Activated CD4-positive, alpha-beta memory T cell treated with anti-CD3 and anti-CD28 coated beads, Interleukin-2, amount 10 ng/mL, durations not matched to agents 7 days and 5 days (primary cell): ENCODE data around the gene KCNJ14. TPM values are rescaled to one million over a fixed set of nuclear protein-coding genes. Genes with fewer than 3 reads are reported as not detected.
A peak's percentile ranks its signal among the peaks of the same experiment; 100 is the strongest.

ENCODE experiments used
- CTCF ChIA-PET: fragments of 350-600 bp; sonication (Branson Sonifier 250); formaldehyde crosslinking; loops from one replicate; lab custom pipeline; 2021; ENCODE audit warnings: antibody characterized with exemption, inconsistent platforms; lab: Charles Lee
- POLR2A ChIA-PET: fragments of 350-600 bp; sonication (Branson Sonifier 250); formaldehyde crosslinking; loops from one replicate; lab custom pipeline; 2021; ENCODE audit warnings: antibody characterized with exemption; lab: Charles Lee
- DNase-seq: peaks from one replicate; pipeline ENCODE4 v3.0.0-alpha.2; 2020
- H3K27ac Mint-ChIP-seq: one replicate; pipeline ENCODE4 v1.8.0; 2021; ENCODE audit warnings: mild to moderate bottlenecking, mixed read lengths
- H3K27me3 Mint-ChIP-seq: one replicate; pipeline ENCODE4 v1.8.0; 2021; ENCODE audit warnings: mixed read lengths
- H3K36me3 Mint-ChIP-seq: one replicate; pipeline ENCODE4 v1.8.0; 2021; ENCODE audit warnings: low read depth, mixed read lengths
- H3K4me1 Mint-ChIP-seq: one replicate; pipeline ENCODE4 v1.8.0; 2021; ENCODE audit warnings: mixed read lengths
- H3K4me3 Mint-ChIP-seq: one replicate; pipeline ENCODE4 v1.8.0; 2021; ENCODE audit warnings: mild to moderate bottlenecking, mixed read lengths
- H3K9me3 Mint-ChIP-seq: one replicate; pipeline ENCODE4 v1.8.0; 2021; ENCODE audit warnings: mixed read lengths
- total RNA-seq, 2 experiments: library from RNA; stranded (reverse); gene quantifications; one replicate each; pipeline ENCODE4 v1.2.3, GENCODE V29; 2021

KCNJ14 gene
- total RNA-seq, 2 experiments from 2014 or later = 0.73 to 0.86 TPM

DNA sequence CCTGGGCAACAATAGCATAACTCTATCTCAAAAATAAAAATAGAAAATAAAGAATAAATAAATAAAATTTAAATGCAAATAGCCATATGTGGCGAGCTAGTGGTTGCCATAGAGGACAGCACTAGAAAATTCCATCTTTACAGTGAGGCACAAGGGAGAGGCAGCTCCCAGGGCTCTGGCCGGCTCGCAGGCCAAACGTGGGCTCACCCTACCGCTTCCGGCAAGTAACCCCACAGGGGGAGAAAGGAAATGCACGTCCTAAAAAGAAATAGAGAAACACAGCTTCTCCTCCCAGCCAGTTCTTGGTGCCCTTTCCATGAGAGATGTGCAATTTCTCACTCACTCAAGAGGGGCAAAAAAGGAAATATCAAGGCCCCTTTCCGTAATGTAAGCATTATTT, 22.0 kb upstream of the KCNJ14 start:
- DNase-seq = no peak
- Mint-ChIP-seq H3K4me1 (no peaks in the 10 kb centered on the region), H3K4me3 (no peak overlapping the region), H3K9me3 (no peaks in the 10 kb centered on the region), H3K27ac (no peak overlapping the region), H3K36me3 (no peaks in the 10 kb centered on the region), H3K27me3 (peaks cover 17% of the 10 kb centered on the region)
- POLR2A ChIA-PET = no interaction called here
- CTCF ChIA-PET = no interaction called here

DNA sequence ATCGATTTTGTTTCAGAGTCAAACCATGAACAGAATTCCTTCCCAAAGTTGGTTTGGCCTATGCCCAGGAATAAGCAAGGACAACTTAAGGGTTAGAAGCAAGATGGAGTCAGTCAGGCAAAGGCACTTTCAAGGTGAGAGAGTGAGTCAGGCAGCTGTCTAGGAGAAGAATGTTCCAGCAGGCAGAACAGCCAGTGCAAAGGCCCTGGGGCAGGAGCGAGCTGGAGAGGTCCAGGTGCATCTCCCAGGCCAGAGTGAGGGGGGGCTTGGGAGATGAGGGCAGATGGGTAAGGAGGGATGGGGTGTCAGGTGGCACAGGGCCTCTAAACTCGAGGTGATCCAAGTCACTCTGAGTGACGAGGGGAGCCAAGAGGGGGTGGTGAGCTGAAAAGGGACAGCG, 18.8 kb upstream of the KCNJ14 start:
- ChIA-PET POLR2A (no interaction called here), CTCF (interaction anchor here (1.1 kb wide), 1 partner anchor 10 kb away, joined by 4 read pairs; the partner anchor contains the start of gene GRWD1)
- H3K27me3 Mint-ChIP-seq = peaks cover 21% of the 10 kb centered on the region
- no peak overlapping the region for H3K27ac Mint-ChIP-seq
- H3K9me3 Mint-ChIP-seq = no peaks in the 10 kb centered on the region
- DNase-seq = no peak
- no peaks in the 10 kb centered on the region for H3K36me3 Mint-ChIP-seq
- no peak overlapping the region for H3K4me3 Mint-ChIP-seq
- H3K4me1 Mint-ChIP-seq = peaks cover 1% of the 10 kb centered on the region

DNA sequence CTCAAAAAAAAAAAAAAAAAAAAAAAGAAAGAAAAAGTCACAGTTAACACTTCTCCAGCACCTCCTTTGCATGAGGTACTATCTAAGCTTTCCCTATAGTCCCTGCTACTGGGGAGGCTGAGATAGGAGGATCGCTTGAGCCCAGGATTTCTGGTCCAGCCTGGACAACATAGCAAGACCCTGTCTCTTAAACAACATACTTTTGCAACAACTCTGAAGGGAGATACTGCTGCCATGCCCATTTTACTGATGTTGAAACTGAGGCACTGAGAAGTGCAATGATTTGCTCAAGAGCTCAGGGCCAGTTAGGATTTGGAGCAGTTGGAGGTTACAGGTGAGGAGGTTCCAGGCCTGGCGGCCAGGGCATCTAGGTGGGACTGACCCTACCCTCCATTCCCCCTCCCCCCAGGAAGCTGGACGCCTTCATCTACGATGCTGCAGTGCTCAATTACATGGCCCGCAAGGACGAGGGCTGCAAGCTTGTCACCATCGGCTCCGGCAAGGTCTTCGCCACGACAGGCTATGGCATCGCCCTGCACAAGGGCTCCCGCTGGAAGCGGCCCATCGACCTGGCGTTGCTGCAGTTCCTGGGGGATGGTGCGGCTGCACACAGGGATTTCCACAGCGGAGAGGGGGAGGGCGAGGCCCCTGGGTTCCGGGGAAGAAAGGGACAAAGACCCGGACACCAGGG, 13.9 kb upstream of the KCNJ14 start:
- ChIA-PET POLR2A (interaction anchor here (1.1 kb wide), 1 partner anchor 46 kb away, joined by 3 read pairs; no protein-coding TSS in a partner anchor), CTCF (no interaction called here)
- Mint-ChIP-seq H3K27me3 (peaks cover 33% of the 10 kb centered on the region), H3K36me3 (peaks cover 2% of the 10 kb centered on the region), H3K4me3 (no peak overlapping the region), H3K9me3 (no peaks in the 10 kb centered on the region), H3K27ac (no peak overlapping the region), H3K4me1 (peaks cover 31% of the 10 kb centered on the region)
- DNase-seq = no peak

DNA sequence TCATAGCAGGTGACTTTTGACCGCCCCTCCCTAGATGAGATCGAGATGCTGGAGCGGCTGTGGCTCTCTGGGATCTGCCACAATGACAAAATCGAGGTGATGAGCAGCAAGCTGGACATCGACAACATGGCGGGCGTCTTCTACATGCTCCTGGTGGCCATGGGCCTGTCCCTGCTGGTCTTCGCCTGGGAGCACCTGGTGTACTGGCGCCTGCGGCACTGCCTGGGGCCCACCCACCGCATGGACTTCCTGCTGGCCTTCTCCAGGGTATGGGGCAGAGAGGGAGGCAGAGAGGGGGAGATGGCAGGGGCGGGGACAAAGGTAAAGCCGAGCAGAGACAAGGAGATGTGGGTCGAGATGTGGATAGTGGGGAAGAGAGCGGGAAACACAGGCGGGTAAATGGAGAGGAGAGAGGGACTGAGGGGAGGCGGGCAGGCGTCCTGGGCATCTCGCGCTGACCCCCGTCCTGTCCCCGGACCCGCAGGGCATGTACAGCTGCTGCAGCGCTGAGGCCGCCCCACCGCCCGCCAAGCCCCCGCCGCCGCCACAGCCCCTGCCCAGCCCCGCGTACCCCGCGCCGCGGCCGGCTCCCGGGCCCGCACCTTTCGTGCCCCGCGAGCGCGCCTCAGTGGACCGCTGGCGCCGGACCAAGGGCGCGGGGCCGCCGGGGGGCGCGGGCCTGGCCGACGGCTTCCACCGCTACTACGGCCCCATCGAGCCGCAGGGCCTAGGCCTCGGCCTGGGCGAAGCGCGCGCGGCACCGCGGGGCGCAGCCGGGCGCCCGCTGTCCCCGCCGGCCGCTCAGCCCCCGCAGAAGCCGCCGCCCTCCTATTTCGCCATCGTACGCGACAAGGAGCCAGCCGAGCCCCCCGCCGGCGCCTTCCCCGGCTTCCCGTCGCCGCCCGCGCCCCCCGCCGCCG, 13.0 kb upstream of the KCNJ14 start:
- Mint-ChIP-seq H3K4me1 (peaks cover 35% of the 10 kb centered on the region), H3K27ac (no peak overlapping the region), H3K27me3 (peaks cover 32% of the 10 kb centered on the region), H3K4me3 (no peak overlapping the region), H3K9me3 (no peaks in the 10 kb centered on the region), H3K36me3 (peaks cover 5% of the 10 kb centered on the region)
- no peak for DNase-seq
- ChIA-PET POLR2A (no interaction called here), CTCF (no interaction called here)

DNA sequence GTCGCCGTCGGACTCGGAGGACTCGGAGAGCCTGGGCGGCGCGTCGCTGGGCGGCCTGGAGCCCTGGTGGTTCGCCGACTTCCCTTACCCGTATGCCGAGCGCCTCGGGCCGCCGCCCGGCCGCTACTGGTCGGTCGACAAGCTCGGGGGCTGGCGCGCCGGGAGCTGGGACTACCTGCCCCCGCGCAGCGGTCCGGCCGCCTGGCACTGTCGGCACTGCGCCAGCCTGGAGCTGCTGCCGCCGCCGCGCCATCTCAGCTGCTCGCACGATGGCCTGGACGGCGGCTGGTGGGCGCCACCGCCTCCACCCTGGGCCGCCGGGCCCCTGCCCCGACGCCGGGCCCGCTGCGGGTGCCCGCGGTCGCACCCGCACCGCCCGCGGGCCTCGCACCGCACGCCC, 12.1 kb upstream of the KCNJ14 start:
- POLR2A ChIA-PET = interaction anchor here (1.7 kb wide), 1 partner anchor 69 kb away, joined by 4 read pairs; the partner anchor contains the start of gene LMTK3
- no peak overlapping the region for H3K27ac Mint-ChIP-seq
- no peak overlapping the region for H3K4me3 Mint-ChIP-seq
- peaks cover 12% of the 10 kb centered on the region for H3K36me3 Mint-ChIP-seq
- no peak for DNase-seq
- H3K4me1 Mint-ChIP-seq = peaks cover 41% of the 10 kb centered on the region
- H3K9me3 Mint-ChIP-seq = no peaks in the 10 kb centered on the region
- CTCF ChIA-PET = no interaction called here
- peaks cover 25% of the 10 kb centered on the region for H3K27me3 Mint-ChIP-seq

DNA sequence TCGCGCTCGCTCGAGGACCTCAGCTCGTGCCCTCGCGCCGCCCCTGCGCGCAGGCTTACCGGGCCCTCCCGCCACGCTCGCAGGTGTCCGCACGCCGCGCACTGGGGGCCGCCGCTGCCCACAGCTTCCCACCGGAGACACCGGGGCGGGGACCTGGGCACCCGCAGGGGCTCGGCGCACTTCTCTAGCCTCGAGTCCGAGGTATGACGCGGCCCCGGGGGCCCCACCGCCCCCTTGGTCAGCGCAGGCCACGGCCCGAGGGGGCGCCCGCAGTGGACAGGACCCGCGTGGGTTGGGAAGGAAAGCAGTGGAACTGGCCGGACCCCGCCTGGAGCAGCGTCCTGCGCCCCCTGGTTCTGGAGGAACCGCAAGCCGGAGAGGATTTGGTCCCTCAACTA, 11.6 kb upstream of the KCNJ14 start:
- Mint-ChIP-seq H3K9me3 (no peaks in the 10 kb centered on the region), H3K36me3 (peaks cover 17% of the 10 kb centered on the region), H3K27me3 (peaks cover 25% of the 10 kb centered on the region), H3K4me3 (no peak overlapping the region), H3K4me1 (peaks cover 42% of the 10 kb centered on the region), H3K27ac (no peak overlapping the region)
- CTCF ChIA-PET = interaction anchor here (0.6 kb wide), 1 partner anchor 40 kb away, joined by 3 read pairs; no protein-coding TSS in a partner anchor
- POLR2A ChIA-PET = interaction anchor here (1.4 to 1.7 kb wide), 2 partner anchors 69 to 80 kb away, joined by 3 to 4 read pairs; partner anchors contain the start of genes LMTK3, SYNGR4 and TMEM143
- DNase-seq = no peak

DNA sequence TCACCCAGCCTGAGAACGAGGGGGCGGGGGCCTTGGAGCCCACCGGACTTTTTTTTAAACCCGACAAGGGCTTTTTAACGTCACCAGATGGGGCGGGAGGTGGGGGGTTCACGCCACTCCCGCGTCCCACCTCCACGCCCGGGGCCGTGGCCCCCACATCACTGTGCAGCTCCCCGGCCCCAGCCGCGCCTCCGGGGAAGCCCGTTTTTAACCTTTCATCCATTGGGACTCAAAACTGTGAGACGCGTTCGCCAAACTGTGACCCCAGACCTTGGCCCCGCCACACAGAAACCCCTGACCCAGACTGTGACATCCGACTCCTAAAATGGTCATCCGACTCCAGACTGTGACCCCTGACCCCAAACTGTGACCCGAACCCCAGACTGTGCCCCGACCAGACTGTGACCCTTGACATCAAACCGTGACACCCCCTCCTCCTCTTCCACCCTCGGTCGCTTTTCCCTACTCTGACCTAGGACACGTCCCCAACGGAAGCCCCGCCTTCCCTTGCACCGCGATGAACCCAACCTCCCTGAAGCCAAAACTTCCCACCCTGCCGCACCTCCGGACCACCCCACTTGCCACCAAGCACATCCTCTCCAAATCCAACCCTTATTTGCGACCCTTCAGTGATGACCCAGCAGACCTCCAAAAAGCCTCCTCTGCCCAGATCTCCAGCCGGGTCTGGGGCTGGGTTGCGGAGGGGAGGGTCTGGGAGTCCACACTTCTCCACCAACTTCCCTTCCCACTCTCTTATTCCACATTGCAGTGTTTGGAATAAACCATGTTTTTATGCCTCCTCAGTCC, 11.0 kb upstream of the KCNJ14 start:
- no peak for DNase-seq
- Mint-ChIP-seq H3K36me3 (peaks cover 19% of the 10 kb centered on the region), H3K4me1 (peaks cover 42% of the 10 kb centered on the region), H3K27me3 (peaks cover 25% of the 10 kb centered on the region), H3K9me3 (no peaks in the 10 kb centered on the region), H3K27ac (no peak overlapping the region), H3K4me3 (peak overlapping the region; percentile 83)
- ChIA-PET CTCF (interaction anchor here (0.6 to 1.1 kb wide), 3 partner anchors 41 to 53 kb away, joined by 3 read pairs; partner anchors contain the start of gene KDELR1), POLR2A (interaction anchor here (0.8 to 1.7 kb wide), 3 partner anchors 13 to 80 kb away, joined by 3 to 4 read pairs (median 3); partner anchors contain the start of genes LMTK3, SYNGR4 and TMEM143)

DNA sequence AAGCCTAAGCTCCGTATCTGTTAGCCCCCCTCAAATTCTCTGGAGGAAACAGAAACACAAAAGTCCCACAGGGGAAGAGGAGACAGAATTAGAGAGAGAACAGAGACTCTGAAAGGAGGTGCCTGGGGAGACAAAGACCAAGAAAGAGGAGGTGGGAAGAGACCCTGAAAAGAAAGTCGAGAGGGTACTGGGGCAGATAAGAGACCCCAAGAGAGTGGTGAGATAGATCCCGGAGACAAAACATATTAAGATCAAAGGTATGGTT, 10.5 kb upstream of the KCNJ14 start:
- ChIA-PET CTCF (interaction anchor here (0.9 to 1.6 kb wide), 5 partner anchors 45 to 124 kb away, joined by 3 to 8 read pairs (median 3); partner anchors contain the start of gene KDELR1), POLR2A (interaction anchor here (0.8 to 1.7 kb wide), 3 partner anchors 13 to 81 kb away, joined by 3 to 4 read pairs (median 3); partner anchors contain the start of genes LMTK3, SYNGR4 and TMEM143)
- H3K9me3 Mint-ChIP-seq = no peaks in the 10 kb centered on the region
- peaks cover 19% of the 10 kb centered on the region for H3K36me3 Mint-ChIP-seq
- H3K27me3 Mint-ChIP-seq = peaks cover 25% of the 10 kb centered on the region
- H3K4me1 Mint-ChIP-seq = peaks cover 42% of the 10 kb centered on the region
- no peak for DNase-seq
- H3K27ac Mint-ChIP-seq = peak overlapping the region; percentile 83
- H3K4me3 Mint-ChIP-seq = peak overlapping the region; percentile 83

DNA sequence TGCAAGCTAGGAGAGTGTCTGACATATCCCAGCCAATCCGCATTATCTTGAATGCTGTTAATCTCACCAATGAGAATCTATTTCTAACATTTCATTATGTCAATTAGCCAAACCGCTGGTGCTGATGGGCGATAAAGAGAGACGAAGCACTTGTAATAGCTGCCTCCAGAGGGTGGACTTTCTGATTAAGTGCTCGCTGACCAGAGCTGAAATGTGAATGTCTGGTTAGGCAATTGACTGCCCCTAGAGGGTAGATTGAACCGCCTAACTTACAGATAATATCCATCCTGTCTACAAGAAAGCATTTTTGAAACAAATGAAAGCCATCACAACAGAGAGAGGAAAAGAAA, 10.1 kb upstream of the KCNJ14 start:
- Mint-ChIP-seq H3K36me3 (peaks cover 19% of the 10 kb centered on the region), H3K4me3 (peak overlapping the region; percentile 83), H3K4me1 (peaks cover 42% of the 10 kb centered on the region), H3K27me3 (peaks cover 25% of the 10 kb centered on the region), H3K9me3 (no peaks in the 10 kb centered on the region), H3K27ac (peak overlapping the region; percentile 83)
- DNase-seq = no peak
- ChIA-PET POLR2A (interaction anchor here (0.8 to 1.4 kb wide), 3 partner anchors 12 to 81 kb away, joined by 3 read pairs; partner anchors contain the start of genes SYNGR4 and TMEM143), CTCF (interaction anchor here (0.9 to 1.6 kb wide), 5 partner anchors 44 to 124 kb away, joined by 3 to 8 read pairs (median 3); partner anchors contain the start of gene KDELR1)

DNA sequence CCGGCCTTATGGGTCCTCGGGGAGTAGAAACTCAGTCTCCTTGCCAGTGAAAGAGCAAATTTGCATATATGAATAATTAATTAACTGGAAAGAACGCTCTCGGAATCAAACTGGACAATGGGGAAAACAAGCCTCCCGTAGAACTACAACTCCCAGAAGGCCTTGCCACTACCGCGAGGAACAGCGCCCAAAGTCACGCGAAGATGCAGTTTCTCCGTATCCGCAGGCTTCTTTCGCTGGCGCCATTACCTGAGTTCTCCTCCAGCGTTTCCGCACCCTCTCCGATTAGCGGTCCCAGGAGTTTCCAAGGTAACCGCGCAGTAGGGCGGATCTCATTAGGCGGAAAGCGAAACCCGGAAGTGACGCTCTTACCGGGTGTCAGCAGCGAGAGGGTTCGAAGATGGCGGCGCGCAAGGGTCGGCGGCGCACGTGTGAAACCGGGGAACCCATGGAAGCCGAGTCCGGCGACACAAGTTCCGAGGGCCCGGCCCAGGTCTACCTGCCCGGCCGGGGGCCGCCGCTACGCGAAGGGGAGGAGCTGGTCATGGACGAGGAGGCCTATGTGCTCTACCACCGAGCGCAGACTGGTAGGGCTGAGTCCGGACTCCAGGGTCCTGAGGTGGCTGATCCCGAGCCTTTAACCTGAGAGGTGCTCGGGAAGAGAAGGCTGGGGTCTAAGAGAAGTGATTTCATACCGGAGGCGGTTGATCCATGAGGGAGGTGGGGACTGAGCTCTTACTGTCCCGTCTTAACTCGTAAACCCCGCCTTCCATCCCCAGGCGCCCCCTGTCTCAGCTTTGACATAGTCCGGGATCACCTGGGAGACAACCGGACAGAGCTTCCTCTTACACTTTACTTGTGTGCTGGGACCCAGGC, 9.5 kb upstream of the KCNJ14 start, which contains the start of gene GRWD1:
Gene GRWD1 (plus strand): TSS at position 378 of the 876 bp plus-strand sequence. CDS start 23 bp downstream, at position 401.
- peak within 1 kb of the TSS; percentile 83 for H3K27ac Mint-ChIP-seq
- ChIA-PET POLR2A (interaction anchor here (0.6 to 1.5 kb wide), 7 partner anchors 24 to 1270 kb away, joined by 3 to 6 read pairs (median 3); partner anchors contain the start of genes SYNGR4 and TMEM143), CTCF (interaction anchor here (0.7 to 1.6 kb wide), 6 partner anchors 9 to 125 kb away, joined by 3 to 8 read pairs (median 4); partner anchors contain the start of gene KDELR1)
- DNase-seq = peak; percentile 96
- peaks cover 19% of the 10 kb centered on the region for H3K36me3 Mint-ChIP-seq
- peaks cover 42% of the 10 kb centered on the region for H3K4me1 Mint-ChIP-seq
- peak within 1 kb of the TSS; percentile 83 for H3K4me3 Mint-ChIP-seq
- peaks cover 24% of the 10 kb centered on the region for H3K27me3 Mint-ChIP-seq
- H3K9me3 Mint-ChIP-seq = no peaks in the 10 kb centered on the region

DNA sequence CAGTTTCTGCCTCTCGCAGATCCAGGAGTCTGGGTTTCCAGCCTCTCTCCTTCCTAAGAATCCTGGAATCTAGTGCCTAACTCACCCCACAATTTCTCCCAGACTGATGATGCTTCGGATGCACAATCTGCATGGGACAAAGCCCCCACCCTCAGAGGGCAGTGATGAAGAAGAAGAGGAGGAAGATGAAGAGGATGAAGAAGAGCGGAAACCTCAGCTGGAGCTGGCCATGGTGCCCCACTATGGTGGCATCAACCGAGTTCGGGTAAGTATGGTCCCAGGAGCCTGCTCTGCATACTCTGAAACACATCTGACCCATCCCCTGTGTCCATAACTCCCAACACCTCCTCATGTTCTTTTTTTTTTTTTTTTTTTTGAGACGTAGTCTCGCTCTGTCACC, 8.8 kb upstream of the KCNJ14 start:
- Mint-ChIP-seq H3K27me3 (peaks cover 18% of the 10 kb centered on the region), H3K4me1 (peaks cover 41% of the 10 kb centered on the region), H3K27ac (peak overlapping the region; percentile 40), H3K9me3 (no peaks in the 10 kb centered on the region), H3K36me3 (peaks cover 22% of the 10 kb centered on the region), H3K4me3 (peak overlapping the region; percentile 83)
- POLR2A ChIA-PET = interaction anchor here (0.6 to 1.5 kb wide), 6 partner anchors 39 to 1269 kb away, joined by 3 to 6 read pairs (median 3); partner anchors contain the start of genes SYNGR4 and TMEM143
- no peak for DNase-seq
- CTCF ChIA-PET = interaction anchor here (0.7 to 1.6 kb wide), 3 partner anchors 10 to 113 kb away, joined by 4 to 8 read pairs (median 4); partner anchors contain the start of gene KDELR1
